SK-N-SH (cell line): ENCODE results near the gene PTPRG. TPM values are rescaled to one million over a fixed set of nuclear protein-coding genes. Genes with fewer than 3 reads are reported as not detected.

Experiments
- CTCF ChIA-PET: fragments of 300-600, 350-600 bp; formaldehyde crosslinking; extraction: SDS; loops from one replicate; lab custom pipeline; 2021; lab: Yijun Ruan, JAX
- POLR2A ChIA-PET: fragments of 350-600 bp; sonication (Branson Sonifier 250); formaldehyde crosslinking; extraction: SDS; loops from one replicate; lab custom pipeline; 2020; ENCODE audit warnings: antibody characterized with exemption, inconsistent platforms; lab: Yijun Ruan, JAX
- DNase-seq: peaks from one replicate; pipeline ENCODE4 v3.0.0; 2012
- H2AFZ ChIP-seq: fragments of 200-600 bp; sonication (generic); 2 replicates; pipeline ENCODE4 v1.8.1; 2016; ENCODE audit warnings: antibody characterized with exemption, mild to moderate bottlenecking, low read depth
- H3F3A ChIP-seq: fragments of 200-600 bp; sonication (generic); replicated peaks from 2 replicates; pipeline ENCODE3; 2016; ENCODE audit warnings: antibody characterized with exemption, mild to moderate bottlenecking; ENCODE audit not compliant: insufficient read depth
- H3K27ac ChIP-seq, 2 experiments: fragments of 200-500 bp in 1 of 2; fragments of 200-600 bp in 1 of 2; sonication (Bioruptor generic) in 1 of 2; sonication (generic), shearing (Covaris generic) in 1 of 2; 2 replicates each; pipeline versions ENCODE4 v1.5.1 to v1.6.1; 2014 to 2016; ENCODE audit warnings: low read depth in 2 of 2, inconsistent platforms in 1 of 2, low read length in 1 of 2, mild to moderate bottlenecking in 1 of 2, mixed read lengths in 1 of 2
- H3K27me3 ChIP-seq: fragments of 200-600 bp; sonication (generic), shearing (Covaris generic); 2 replicates; pipeline ENCODE4 v1.6.1; 2016; ENCODE audit warnings: mixed run types; ENCODE audit not compliant: insufficient read depth
- H3K36me3 ChIP-seq, 2 experiments: fragments of 200-500 bp in 1 of 2; fragments of 200-600 bp in 1 of 2; sonication (Bioruptor generic) in 1 of 2; sonication (generic) in 1 of 2; replicated peaks in 1 of 2; 2 replicates each; pipeline versions ENCODE3 to v1.5.1; 2014 to 2016; ENCODE audit warnings: low read length in 1 of 2, mild to moderate bottlenecking in 1 of 2; ENCODE audit not compliant: insufficient read depth in 2 of 2, control insufficient read depth in 1 of 2
- H3K4me1 ChIP-seq, 2 experiments: fragments of 200-500 bp in 1 of 2; fragments of 200-600 bp in 1 of 2; sonication (Bioruptor generic) in 1 of 2; sonication (generic), shearing (Covaris generic) in 1 of 2; 2 replicates each; pipeline versions ENCODE4 v1.5.1 to v1.6.1; 2014 to 2016; ENCODE audit warnings: low read depth in 1 of 2, low read length in 1 of 2, mixed run types in 1 of 2; ENCODE audit not compliant: insufficient read depth in 2 of 2, control insufficient read depth in 1 of 2
- H3K4me2 ChIP-seq: fragments of 200-600 bp; sonication (generic), shearing (Covaris generic); 2 replicates; pipeline ENCODE4 v1.6.1; 2017; ENCODE audit warnings: mixed run types
- H3K4me3 ChIP-seq, 2 experiments: fragments of 200-500 bp in 1 of 2; fragments of 200-600 bp in 1 of 2; sonication (Bioruptor generic) in 1 of 2; sonication (generic), shearing (Covaris generic) in 1 of 2; 2 replicates each; pipeline versions ENCODE4 v1.5.1 to v1.8.1; 2014 to 2016; ENCODE audit warnings: low read depth in 2 of 2, inconsistent platforms in 1 of 2, low read length in 1 of 2, mild to moderate bottlenecking in 1 of 2, mixed read lengths in 1 of 2, moderate library complexity in 1 of 2
- H3K79me2 ChIP-seq: fragments of 200-600 bp; sonication (generic); 2 replicates; pipeline ENCODE4 v1.8.1; 2017; ENCODE audit warnings: mild to moderate bottlenecking; ENCODE audit not compliant: insufficient read depth
- H3K9ac ChIP-seq: fragments of 200-600 bp; sonication (generic); 2 replicates; pipeline ENCODE4 v1.6.1; 2017; ENCODE audit warnings: mixed run types
- H3K9me2 ChIP-seq: fragments of 200-600 bp; sonication (generic); 2 replicates; pipeline ENCODE4 v1.6.1; 2017; ENCODE audit warnings: mixed run types
- H3K9me3 ChIP-seq: fragments of 200-600 bp; sonication (generic); 2 replicates; pipeline ENCODE4 v1.6.1; 2017; ENCODE audit warnings: mixed run types, mild to moderate bottlenecking, moderate library complexity
- H4K20me1 ChIP-seq: fragments of 200-600 bp; sonication (generic); 2 replicates; pipeline ENCODE4 v1.6.1; 2017; ENCODE audit warnings: mild to moderate bottlenecking, mixed run types; ENCODE audit not compliant: insufficient read depth
- CHD2 ChIP-seq: fragments of 150-350 bp; IDR thresholded peaks from 2 replicates; pipeline ENCODE4 v1.6.1; 2018; ENCODE audit warnings: low read length; ENCODE audit not compliant: partially characterized antibody
- EP300 ChIP-seq, 2 experiments: IDR thresholded peaks; 2 replicates each; pipeline versions ENCODE4 v1.4.0 to v1.6.1; 2012; ENCODE audit warnings: borderline replicate concordance in 1 of 2, low read depth in 1 of 2, low read length in 1 of 2
- FOSL2 ChIP-seq: IDR thresholded peaks from 2 replicates; pipeline ENCODE4 v1.4.0; 2012; ENCODE audit warnings: low read depth, mild to moderate bottlenecking, moderate library complexity, borderline replicate concordance
- FOXJ3 ChIP-seq: sonication (generic); formaldehyde crosslinking; IDR thresholded peaks from 2 replicates; pipeline ENCODE4 v1.5.1; 2020; ENCODE audit warnings: mild to moderate bottlenecking, missing genetic modification reagents
- FOXM1 ChIP-seq: IDR thresholded peaks from 2 replicates; pipeline ENCODE4 v1.4.0; 2012; ENCODE audit warnings: low read depth, mild to moderate bottlenecking
- JUND ChIP-seq: IDR thresholded peaks from 2 replicates; pipeline ENCODE4 v1.4.0; 2012
- NFIC ChIP-seq: IDR thresholded peaks from 2 replicates; pipeline ENCODE4 v1.4.0; 2012; ENCODE audit warnings: borderline replicate concordance
- PBX3 ChIP-seq: IDR thresholded peaks from 2 replicates; pipeline ENCODE4; 2012
- RCOR1 ChIP-seq: fragments of 150-350 bp; IDR thresholded peaks from 2 replicates; pipeline ENCODE4 v1.6.1; 2017; ENCODE audit warnings: antibody characterized with exemption, low read length
- RFX5 ChIP-seq: IDR thresholded peaks from 2 replicates; pipeline ENCODE4 v1.6.1; 2012; ENCODE audit warnings: mild to moderate bottlenecking, improper control_type of control experiment, low read length
- TAF1 ChIP-seq: IDR thresholded peaks from 2 replicates; pipeline ENCODE4 v1.6.1; 2012; ENCODE audit warnings: low read depth, mild to moderate bottlenecking, low read length, moderate library complexity, borderline replicate concordance
- TCF12 ChIP-seq: IDR thresholded peaks from 2 replicates; pipeline ENCODE4 v1.4.0; 2012
- YY1 ChIP-seq: IDR thresholded peaks from 2 replicates; pipeline ENCODE4 v1.4.0; 2012; ENCODE audit warnings: low read depth, mild to moderate bottlenecking
- ZBTB33 ChIP-seq: IDR thresholded peaks from 2 replicates; pipeline ENCODE4 v1.4.0; 2012; ENCODE audit warnings: low read depth, borderline replicate concordance
- WGBS: methylation state at CpG from one replicate; pipeline ENCODE4 v1.1.6; 2017; ENCODE audit warnings: low lambda C conversion rate; 5-methylcytosine and 5-hydroxymethylcytosine counted together
- polyA plus RNA-seq, 3 experiments: library from polyadenylated mRNA; depleted of rRNA; stranded (reverse); fragments of >200 nt; gene quantifications; 2 replicates each; pipeline ENCODE4 v1.2.3, GENCODE V29; 2012
- TF ChIP-seq, protein P1 (sequence below): IDR thresholded peaks from 2 replicates; pipeline ENCODE4 v1.6.1; 2012; ENCODE audit warnings: mild to moderate bottlenecking, low read depth, low read length, moderate library complexity
- TF ChIP-seq, protein P2 (sequence below): fragments of 150-350 bp; IDR thresholded peaks from 2 replicates; pipeline ENCODE4 v1.6.1; 2017; ENCODE audit warnings: antibody characterized with exemption, low read length, low read depth, borderline replicate concordance

PTPRG gene
- polyA plus RNA-seq, 1 of the 3 experiments (the other 2 are of a cell fraction) = 14.1 TPM

DNA sequence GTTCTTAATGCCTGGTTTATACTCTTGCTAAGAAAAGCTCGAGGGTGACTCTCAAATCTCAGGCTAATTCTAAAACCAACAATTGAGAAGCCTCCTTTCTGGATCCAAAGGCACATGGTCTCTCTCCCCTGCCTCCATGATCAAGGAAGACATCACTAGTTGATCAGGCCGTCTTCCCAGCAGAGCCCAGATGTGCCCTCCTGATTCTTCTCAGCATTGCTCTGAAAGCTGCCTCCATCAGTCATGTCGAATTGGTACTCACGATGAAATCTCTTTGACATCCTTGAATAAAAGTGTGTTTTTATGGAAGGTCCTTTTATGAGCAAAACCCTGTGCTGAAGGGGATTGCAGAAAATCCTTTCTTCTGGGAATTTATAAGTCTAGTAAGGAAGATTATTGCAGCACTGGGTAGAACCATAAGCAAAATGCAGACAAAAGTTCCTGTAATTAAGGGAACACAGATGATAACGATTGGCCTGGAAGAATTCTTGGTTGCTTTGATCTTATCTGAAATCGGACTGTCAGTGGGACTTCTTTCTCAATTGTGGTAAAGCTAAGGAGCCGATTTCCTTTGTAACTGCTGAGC lies 345.9 kb downstream of the PTPRG start:
- Histone ChIP-seq H3K9me3 (no peaks in the 10 kb centered on the region), H3K4me2 (no peak overlapping the region), H3K36me3 (no peaks in the 10 kb centered on the region), H3F3A (peaks cover 3% of the 10 kb centered on the region), H3K79me2 (no peaks in the 10 kb centered on the region), H3K4me1 (peaks cover 6 to 8% of the 10 kb centered on the region in 2 experiments; a peak in 3 of 4 replicates), H3K4me3 (no peak overlapping the region), H3K9ac (no peak overlapping the region), H3K27me3 (no peaks in the 10 kb centered on the region), H3K27ac (no peak overlapping the region), H2AFZ (no peak overlapping the region), H4K20me1 (peaks cover 13% of the 10 kb centered on the region; the same call in 1 of the 2 replicates), H3K9me2 (no peaks in the 10 kb centered on the region)
- CTCF ChIA-PET = no interaction called here
- no peak for DNase-seq
- TF ChIP-seq ZBTB33 (no peak), TAF1 (no peak), TCF12 (no peak), RCOR1 (no peak), FOXJ3 (no peak), FOXM1 (no peak), JUND (no peak)
- TF ChIP-seq, protein P1, sequence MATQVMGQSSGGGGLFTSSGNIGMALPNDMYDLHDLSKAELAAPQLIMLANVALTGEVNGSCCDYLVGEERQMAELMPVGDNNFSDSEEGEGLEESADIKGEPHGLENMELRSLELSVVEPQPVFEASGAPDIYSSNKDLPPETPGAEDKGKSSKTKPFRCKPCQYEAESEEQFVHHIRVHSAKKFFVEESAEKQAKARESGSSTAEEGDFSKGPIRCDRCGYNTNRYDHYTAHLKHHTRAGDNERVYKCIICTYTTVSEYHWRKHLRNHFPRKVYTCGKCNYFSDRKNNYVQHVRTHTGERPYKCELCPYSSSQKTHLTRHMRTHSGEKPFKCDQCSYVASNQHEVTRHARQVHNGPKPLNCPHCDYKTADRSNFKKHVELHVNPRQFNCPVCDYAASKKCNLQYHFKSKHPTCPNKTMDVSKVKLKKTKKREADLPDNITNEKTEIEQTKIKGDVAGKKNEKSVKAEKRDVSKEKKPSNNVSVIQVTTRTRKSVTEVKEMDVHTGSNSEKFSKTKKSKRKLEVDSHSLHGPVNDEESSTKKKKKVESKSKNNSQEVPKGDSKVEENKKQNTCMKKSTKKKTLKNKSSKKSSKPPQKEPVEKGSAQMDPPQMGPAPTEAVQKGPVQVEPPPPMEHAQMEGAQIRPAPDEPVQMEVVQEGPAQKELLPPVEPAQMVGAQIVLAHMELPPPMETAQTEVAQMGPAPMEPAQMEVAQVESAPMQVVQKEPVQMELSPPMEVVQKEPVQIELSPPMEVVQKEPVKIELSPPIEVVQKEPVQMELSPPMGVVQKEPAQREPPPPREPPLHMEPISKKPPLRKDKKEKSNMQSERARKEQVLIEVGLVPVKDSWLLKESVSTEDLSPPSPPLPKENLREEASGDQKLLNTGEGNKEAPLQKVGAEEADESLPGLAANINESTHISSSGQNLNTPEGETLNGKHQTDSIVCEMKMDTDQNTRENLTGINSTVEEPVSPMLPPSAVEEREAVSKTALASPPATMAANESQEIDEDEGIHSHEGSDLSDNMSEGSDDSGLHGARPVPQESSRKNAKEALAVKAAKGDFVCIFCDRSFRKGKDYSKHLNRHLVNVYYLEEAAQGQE = no peak
- 83% methylated on average over 7 of the region's 7 CpGs for WGBS
- POLR2A ChIA-PET = no interaction called here

GRCh38 chr3:61908382-61908781 lies 347.0 kb downstream of the PTPRG start:
- Histone ChIP-seq H3K79me2 (no peaks in the 10 kb centered on the region), H3K4me2 (no peak overlapping the region), H2AFZ (no peak overlapping the region), H3K9me2 (no peaks in the 10 kb centered on the region), H3K9me3 (no peaks in the 10 kb centered on the region), H3K27me3 (no peaks in the 10 kb centered on the region), H4K20me1 (peaks cover 8% of the 10 kb centered on the region; the same call in 1 of the 2 replicates), H3K4me1 (peaks cover 6 to 8% of the 10 kb centered on the region in 2 experiments; a peak in 3 of 4 replicates), H3K27ac (no peak overlapping the region), H3F3A (peaks cover 3% of the 10 kb centered on the region), H3K4me3 (no peak overlapping the region), H3K36me3 (no peaks in the 10 kb centered on the region), H3K9ac (no peak overlapping the region)
- POLR2A ChIA-PET = no interaction called here
- CTCF ChIA-PET = interaction anchor here (0.7 to 1.0 kb wide), 2 partner anchors 28 to 31 kb away, joined by 3 read pairs; no protein-coding TSS in a partner anchor
- WGBS = 68% methylated on average over 1 of the region's 1 CpG
- no peak for DNase-seq
- TF ChIP-seq RFX5 (no peak), YY1 (no peak), TCF12 (no peak), EP300 (IDR thresholded peaks at IDR 0.05; ENCODE audit: borderline replicate concordance in 1 of 2, low read depth in 1 of 2, low read length in 1 of 2) (no peak), NFIC (no peak), PBX3 (no peak), RCOR1 (no peak), CHD2 (no peak), TAF1 (no peak), FOSL2 (no peak)
- TF ChIP-seq, protein P2, sequence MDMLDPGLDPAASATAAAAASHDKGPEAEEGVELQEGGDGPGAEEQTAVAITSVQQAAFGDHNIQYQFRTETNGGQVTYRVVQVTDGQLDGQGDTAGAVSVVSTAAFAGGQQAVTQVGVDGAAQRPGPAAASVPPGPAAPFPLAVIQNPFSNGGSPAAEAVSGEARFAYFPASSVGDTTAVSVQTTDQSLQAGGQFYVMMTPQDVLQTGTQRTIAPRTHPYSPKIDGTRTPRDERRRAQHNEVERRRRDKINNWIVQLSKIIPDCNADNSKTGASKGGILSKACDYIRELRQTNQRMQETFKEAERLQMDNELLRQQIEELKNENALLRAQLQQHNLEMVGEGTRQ = no peak
